Measurements from ENCODE around the gene SEMA3C.

Gene SEMA3C

GRCh38 chr7:80749270-80749669, 169.6 kb downstream of the SEMA3C start:
- Mint-ChIP-seq H3K4me1 (ENCODE audit: low read depth) (no peaks in the 10 kb centered on the region), H3K27ac (no peak overlapping the region), H3K4me3 (no peak overlapping the region), H3K27me3 (no peaks in the 10 kb centered on the region), H3K9me3 (no peaks in the 10 kb centered on the region), H3K36me3 (ENCODE audit: low read depth) (peaks cover 60% of the 10 kb centered on the region)
- intact Hi-C loops (cut with micrococcal nuclease): no loop called here

GRCh38 chr7:80748363-80749042, 170.3 kb downstream of the SEMA3C start:
- Mint-ChIP-seq H3K27me3 (no peaks in the 10 kb centered on the region), H3K9me3 (no peaks in the 10 kb centered on the region), H3K27ac (no peak overlapping the region), H3K36me3 (ENCODE audit: low read depth) (peaks cover 62% of the 10 kb centered on the region), H3K4me3 (no peak overlapping the region), H3K4me1 (ENCODE audit: low read depth) (no peaks in the 10 kb centered on the region)
- intact Hi-C loops (cut with micrococcal nuclease): no loop called here

DNA sequence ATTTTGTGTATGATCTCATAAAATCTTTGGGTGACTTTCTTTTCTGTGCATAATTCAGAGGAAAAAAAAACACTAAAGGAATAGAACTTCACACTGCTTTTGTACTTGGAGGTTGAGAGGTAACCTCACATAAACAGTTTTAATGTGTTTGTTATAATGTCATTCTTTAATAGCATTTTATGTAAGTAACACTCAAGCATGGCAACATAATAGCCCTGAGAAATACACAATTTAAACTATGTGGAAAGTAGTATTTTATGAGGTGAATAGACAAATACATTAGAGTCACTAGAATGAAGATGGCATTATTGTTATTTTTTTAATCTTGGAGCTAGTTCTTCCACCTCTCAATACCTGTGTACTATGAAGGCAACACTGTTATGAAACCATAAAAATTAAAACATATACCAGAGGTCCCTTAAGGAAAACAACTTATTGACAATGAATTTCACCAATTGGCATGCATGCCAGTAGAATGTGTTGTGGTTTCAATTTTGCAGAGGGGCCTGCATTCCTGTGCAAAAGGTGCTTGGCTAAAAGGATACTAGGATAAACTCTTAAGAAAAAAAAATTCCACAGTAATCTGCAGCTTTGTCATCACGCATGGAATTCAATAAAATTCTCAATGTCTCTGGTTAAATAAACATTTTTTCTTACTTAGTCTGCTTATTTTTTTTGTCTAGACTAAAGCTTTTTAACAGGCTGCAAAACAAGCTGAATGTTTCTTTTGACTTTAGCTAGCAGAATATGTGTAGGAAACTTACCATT, 177.9 kb downstream of the SEMA3C start:
- H3K36me3 Mint-ChIP-seq (ENCODE audit: low read depth): peaks cover 15% of the 10 kb centered on the region
- no peaks in the 10 kb centered on the region for H3K4me1 Mint-ChIP-seq (ENCODE audit: low read depth)
- no peak overlapping the region for H3K27ac Mint-ChIP-seq
- intact Hi-C loops (cut with micrococcal nuclease): no loop called here
- H3K27me3 Mint-ChIP-seq: no peaks in the 10 kb centered on the region
- H3K9me3 Mint-ChIP-seq: no peaks in the 10 kb centered on the region
- H3K4me3 Mint-ChIP-seq: no peak overlapping the region

GRCh38 chr7:80736371-80737125, 182.3 kb downstream of the SEMA3C start:
- intact Hi-C loops (cut with micrococcal nuclease): no loop called here
- Mint-ChIP-seq H3K27ac (no peak overlapping the region), H3K4me3 (no peak overlapping the region), H3K9me3 (no peaks in the 10 kb centered on the region), H3K4me1 (ENCODE audit: low read depth) (peaks cover 5% of the 10 kb centered on the region), H3K27me3 (no peaks in the 10 kb centered on the region), H3K36me3 (ENCODE audit: low read depth) (no peaks in the 10 kb centered on the region)

DNA sequence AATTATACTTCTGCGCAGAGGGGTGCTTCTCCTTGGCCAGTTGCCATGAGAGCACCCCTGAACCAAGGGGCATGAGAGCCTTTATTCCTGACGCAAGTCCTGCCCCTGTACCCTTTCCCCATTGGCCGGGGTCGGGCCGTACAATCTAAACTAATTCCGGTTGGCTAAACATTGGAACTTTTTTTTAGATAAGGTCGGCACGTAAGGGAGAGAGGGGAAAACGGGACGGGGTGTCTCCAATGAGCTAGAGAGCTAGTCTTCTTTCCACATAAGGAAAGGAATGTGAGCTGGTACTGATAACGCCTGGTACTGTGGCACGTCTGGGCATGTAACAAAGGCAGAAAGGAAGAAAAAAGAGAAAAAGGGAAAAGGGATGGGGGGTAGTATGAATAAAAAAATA, 183.5 kb downstream of the SEMA3C start:
- H3K27me3 Mint-ChIP-seq: no peaks in the 10 kb centered on the region
- H3K4me1 Mint-ChIP-seq (ENCODE audit: low read depth): peaks cover 14% of the 10 kb centered on the region
- no peaks in the 10 kb centered on the region for H3K36me3 Mint-ChIP-seq (ENCODE audit: low read depth)
- no peaks in the 10 kb centered on the region for H3K9me3 Mint-ChIP-seq
- H3K4me3 Mint-ChIP-seq: no peak overlapping the region
- H3K27ac Mint-ChIP-seq: no peak overlapping the region
- intact Hi-C loops (cut with micrococcal nuclease): no loop called here

GRCh38 chr7:80734011-80734410, 184.8 kb downstream of the SEMA3C start:
- no peaks in the 10 kb centered on the region for H3K36me3 Mint-ChIP-seq (ENCODE audit: low read depth)
- H3K27me3 Mint-ChIP-seq: no peaks in the 10 kb centered on the region
- H3K4me3 Mint-ChIP-seq: no peak overlapping the region
- intact Hi-C loops (cut with micrococcal nuclease): no loop called here
- no peaks in the 10 kb centered on the region for H3K9me3 Mint-ChIP-seq
- peaks cover 14% of the 10 kb centered on the region for H3K4me1 Mint-ChIP-seq (ENCODE audit: low read depth)
- H3K27ac Mint-ChIP-seq: no peak overlapping the region

DNA sequence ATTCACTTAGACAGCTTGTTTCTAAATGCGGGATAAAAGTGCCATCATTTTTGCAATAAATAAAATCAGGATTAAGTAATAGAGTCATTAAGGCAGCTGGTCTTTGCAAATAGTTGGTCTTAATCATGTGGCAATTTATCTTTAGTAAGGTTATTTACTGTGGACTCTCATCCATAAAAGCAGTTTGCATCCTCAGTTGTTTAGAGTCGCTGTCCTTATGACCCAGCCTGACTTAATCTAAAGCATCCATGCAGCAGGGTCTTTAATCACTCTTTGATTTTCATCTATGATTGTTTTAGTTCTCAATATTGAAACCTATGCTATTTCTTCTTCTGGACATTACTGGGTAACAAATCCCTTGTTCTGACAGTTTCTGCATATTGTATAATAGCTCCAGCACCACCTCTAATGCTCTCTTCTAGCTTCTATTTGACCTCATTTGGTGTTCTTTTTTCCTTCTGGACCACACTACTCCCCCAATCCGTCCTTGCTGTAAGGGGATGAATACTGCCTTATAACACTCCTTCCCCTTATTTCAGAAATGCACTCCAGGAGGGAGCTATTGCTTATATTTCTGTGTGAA, 185.4 kb downstream of the SEMA3C start:
- peaks cover 14% of the 10 kb centered on the region for H3K4me1 Mint-ChIP-seq (ENCODE audit: low read depth)
- no peaks in the 10 kb centered on the region for H3K9me3 Mint-ChIP-seq
- H3K36me3 Mint-ChIP-seq (ENCODE audit: low read depth): no peaks in the 10 kb centered on the region
- no peak overlapping the region for H3K27ac Mint-ChIP-seq
- intact Hi-C loops (cut with micrococcal nuclease): no loop called here
- no peak overlapping the region for H3K4me3 Mint-ChIP-seq
- no peaks in the 10 kb centered on the region for H3K27me3 Mint-ChIP-seq

GRCh38 chr7:80732630-80733029, 186.2 kb downstream of the SEMA3C start:
- Mint-ChIP-seq H3K4me3 (no peak overlapping the region), H3K27ac (no peak overlapping the region), H3K4me1 (ENCODE audit: low read depth) (peaks cover 14% of the 10 kb centered on the region), H3K27me3 (no peaks in the 10 kb centered on the region), H3K36me3 (ENCODE audit: low read depth) (no peaks in the 10 kb centered on the region), H3K9me3 (no peaks in the 10 kb centered on the region)
- intact Hi-C loops (cut with micrococcal nuclease): no loop called here

DNA sequence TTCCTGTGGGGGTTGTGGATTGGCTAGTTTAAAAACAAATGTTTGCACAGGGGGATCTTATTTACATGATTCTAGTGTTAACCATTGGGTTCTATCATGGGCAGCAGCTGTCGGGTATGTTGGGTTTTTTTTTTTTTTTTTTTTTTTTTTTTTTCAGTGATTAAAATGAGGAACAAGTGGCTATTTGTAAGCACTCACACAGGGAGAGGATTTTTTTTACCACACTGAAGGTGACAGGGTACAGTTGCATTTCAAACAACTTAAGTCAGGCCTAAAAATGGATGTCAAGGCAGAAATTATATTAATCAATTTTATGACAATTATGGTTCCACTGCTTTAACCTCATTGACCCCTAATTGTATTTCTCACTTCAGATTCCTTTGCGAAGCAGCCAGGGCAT, 187.6 kb downstream of the SEMA3C start:
- Mint-ChIP-seq H3K4me3 (no peak overlapping the region), H3K27ac (no peak overlapping the region), H3K27me3 (no peaks in the 10 kb centered on the region), H3K4me1 (ENCODE audit: low read depth) (peaks cover 14% of the 10 kb centered on the region), H3K9me3 (no peaks in the 10 kb centered on the region), H3K36me3 (ENCODE audit: low read depth) (no peaks in the 10 kb centered on the region)
- intact Hi-C loops (cut with micrococcal nuclease): no loop called here

DNA sequence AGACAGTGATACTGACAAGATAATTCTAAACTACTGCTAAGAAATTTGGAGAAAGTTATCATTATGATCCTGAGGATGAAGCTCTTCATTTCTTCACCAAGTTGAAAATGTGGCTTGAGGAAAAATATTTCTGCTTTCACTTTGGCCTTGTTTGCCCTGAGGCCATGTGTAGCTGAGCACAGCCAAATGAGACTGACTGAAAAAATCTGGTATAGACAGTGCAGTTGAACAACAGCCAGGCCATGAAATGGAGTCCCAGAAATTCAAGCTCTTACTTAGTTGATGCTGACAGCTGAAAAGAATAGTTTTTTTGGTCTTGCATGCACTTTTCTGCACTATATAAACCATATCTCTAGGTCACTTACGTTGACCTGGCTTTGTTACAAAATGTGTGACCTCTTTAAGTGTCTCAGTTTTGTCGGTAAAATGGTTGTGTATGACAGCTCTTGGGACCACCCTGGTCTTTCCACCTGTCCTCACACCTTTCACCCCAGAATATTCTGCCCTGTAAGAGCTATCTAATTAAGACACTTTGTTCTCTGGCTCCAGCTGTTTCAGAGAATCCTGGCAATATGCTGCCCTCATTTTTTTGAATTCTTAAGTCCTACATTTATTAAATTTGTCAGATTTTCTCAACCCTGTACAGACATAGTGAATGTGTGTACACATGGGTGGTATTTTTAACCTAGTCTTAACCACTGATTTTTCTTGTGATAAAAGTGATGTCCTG, 189.1 kb downstream of the SEMA3C start:
- Mint-ChIP-seq H3K27ac (no peak overlapping the region), H3K9me3 (no peaks in the 10 kb centered on the region), H3K27me3 (no peaks in the 10 kb centered on the region), H3K36me3 (ENCODE audit: low read depth) (no peaks in the 10 kb centered on the region), H3K4me3 (no peak overlapping the region), H3K4me1 (ENCODE audit: low read depth) (peaks cover 19% of the 10 kb centered on the region)
- intact Hi-C loops (cut with micrococcal nuclease): no loop called here

DNA sequence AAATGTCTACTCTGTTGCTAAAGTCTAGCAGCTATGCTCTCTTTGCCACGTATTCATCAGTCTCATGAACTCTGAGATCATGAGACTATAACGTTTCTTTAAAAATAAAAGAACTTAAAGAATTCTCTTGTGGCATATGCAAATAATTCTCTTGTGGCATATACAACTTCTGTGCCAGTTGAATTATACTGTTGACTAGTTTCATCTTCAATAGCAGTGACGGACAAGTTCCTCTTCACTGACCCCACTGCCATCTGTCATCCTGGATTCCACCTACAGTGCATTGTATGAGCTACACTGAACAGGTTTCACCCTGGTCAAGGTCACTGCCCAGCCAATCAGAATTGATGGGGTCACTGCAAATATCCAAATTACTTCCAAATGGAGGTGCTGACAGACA, 192.2 kb downstream of the SEMA3C start:
- no peaks in the 10 kb centered on the region for H3K9me3 Mint-ChIP-seq
- no peaks in the 10 kb centered on the region for H3K27me3 Mint-ChIP-seq
- H3K4me3 Mint-ChIP-seq: no peak overlapping the region
- peaks cover 32% of the 10 kb centered on the region for H3K4me1 Mint-ChIP-seq (ENCODE audit: low read depth)
- intact Hi-C loops (cut with micrococcal nuclease): no loop called here
- no peak overlapping the region for H3K27ac Mint-ChIP-seq
- no peaks in the 10 kb centered on the region for H3K36me3 Mint-ChIP-seq (ENCODE audit: low read depth)

DNA sequence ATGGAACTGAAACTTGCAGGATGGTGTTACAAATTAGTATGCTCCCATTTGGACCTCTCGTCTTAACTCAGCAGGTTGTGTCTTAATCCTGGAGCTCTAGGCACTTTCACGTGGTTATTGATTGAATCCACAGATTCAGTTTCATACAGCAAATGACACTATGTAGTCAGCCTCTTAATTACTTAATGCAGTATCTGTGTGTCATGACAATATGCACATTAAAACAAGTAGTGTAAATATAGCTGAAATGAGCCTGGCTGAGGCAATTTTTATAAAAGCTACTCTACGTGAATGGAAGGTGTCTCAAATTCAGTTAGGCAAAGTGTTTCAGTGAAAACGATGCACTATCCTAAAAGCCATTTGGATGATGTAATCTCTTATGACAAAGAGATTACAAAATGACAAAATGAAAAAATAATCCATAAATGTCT, 193.7 kb downstream of the SEMA3C start:
- Mint-ChIP-seq H3K27me3 (no peaks in the 10 kb centered on the region), H3K4me3 (no peak overlapping the region), H3K4me1 (ENCODE audit: low read depth) (peaks cover 30% of the 10 kb centered on the region), H3K9me3 (no peaks in the 10 kb centered on the region), H3K27ac (no peak overlapping the region), H3K36me3 (ENCODE audit: low read depth) (no peaks in the 10 kb centered on the region)
- intact Hi-C loops (cut with micrococcal nuclease): no loop called here

GRCh38 chr7:80724249-80724871, 194.5 kb downstream of the SEMA3C start:
- H3K4me1 Mint-ChIP-seq (ENCODE audit: low read depth): peaks cover 30% of the 10 kb centered on the region

More at GRCh38 chr7:80724249-80724871, 194.5 kb downstream of the SEMA3C start:
- intact Hi-C loops (cut with micrococcal nuclease): no loop called here
- H3K9me3 Mint-ChIP-seq: no peaks in the 10 kb centered on the region
- H3K4me3 Mint-ChIP-seq: no peak overlapping the region
- no peak overlapping the region for H3K27ac Mint-ChIP-seq
- H3K36me3 Mint-ChIP-seq (ENCODE audit: low read depth): no peaks in the 10 kb centered on the region
- no peaks in the 10 kb centered on the region for H3K27me3 Mint-ChIP-seq
